Cardiac muscle cell (in vitro differentiated cells and primary cell): ENCODE measurements around the gene GAREM1. TPM values are rescaled to one million over a fixed set of nuclear protein-coding genes. Genes with fewer than 3 reads are reported as not detected.
A peak's percentile ranks its signal among the peaks of the same experiment; 100 is the strongest.
"Not testable (repeated sequence)": the region's sequence is repeated elsewhere in the genome, so short reads cannot be mapped to it uniquely, and the experiment has no call there.

Experiments
- DNase-seq, 2 donors: peaks; one replicate each; pipeline versions ENCODE4 v3.0.0 to v3.0.0-alpha.2; 2010 to 2017; ENCODE audit warnings: low read depth in 1 of 2, low spot score in 1 of 2
- H3K27ac ChIP-seq: fragments of 200-600 bp; sonication (generic); 2 replicates; pipeline ENCODE4 v1.5.1; 2016
- H3K27me3 ChIP-seq: fragments of 200-600 bp; sonication (generic); 2 replicates; pipeline ENCODE4 v1.6.0; 2016; ENCODE audit warnings: control low read depth
- H3K36me3 ChIP-seq: fragments of 200-600 bp; sonication (generic); 2 replicates; pipeline ENCODE4 v1.5.1; 2016; ENCODE audit warnings: control low read depth
- H3K4me1 ChIP-seq: fragments of 200-600 bp; sonication (generic); 2 replicates; pipeline ENCODE4 v1.8.1; 2017; ENCODE audit warnings: low read depth, mild to moderate bottlenecking, mixed run types
- H3K4me3 ChIP-seq: fragments of 200-600 bp; sonication (generic); 2 replicates; pipeline ENCODE4 v1.5.1; 2016; ENCODE audit warnings: mild to moderate bottlenecking
- H3K9me3 ChIP-seq: fragments of 200-600 bp; sonication (generic); 2 replicates; pipeline ENCODE4 v1.5.1; 2017; ENCODE audit warnings: low read depth, mild to moderate bottlenecking, control low read depth
- polyA plus RNA-seq: library from polyadenylated mRNA; unstranded; fragments of >200 nt; fragmentation: Nextera tagmentation; extraction: Ambion mirVana; gene quantifications from 2 replicates; pipeline ENCODE4 v1.2.1, GENCODE V29; 2016
- total RNA-seq: library from RNA; depleted of rRNA; stranded (reverse); fragments of >200 nt; gene quantifications from 2 replicates; pipeline ENCODE4 v1.2.3, GENCODE V29; 2016
- TF ChIP-seq, protein P1 (sequence below): IDR thresholded peaks from 2 replicates; pipeline ENCODE4 v1.5.1; 2012; ENCODE audit warnings: low read depth, mild to moderate bottlenecking, low read length

The GAREM1 gene
- total and polyA plus RNA-seq, 2 experiments from 2014 or later, result 14.2 to 17.3 TPM

DNA sequence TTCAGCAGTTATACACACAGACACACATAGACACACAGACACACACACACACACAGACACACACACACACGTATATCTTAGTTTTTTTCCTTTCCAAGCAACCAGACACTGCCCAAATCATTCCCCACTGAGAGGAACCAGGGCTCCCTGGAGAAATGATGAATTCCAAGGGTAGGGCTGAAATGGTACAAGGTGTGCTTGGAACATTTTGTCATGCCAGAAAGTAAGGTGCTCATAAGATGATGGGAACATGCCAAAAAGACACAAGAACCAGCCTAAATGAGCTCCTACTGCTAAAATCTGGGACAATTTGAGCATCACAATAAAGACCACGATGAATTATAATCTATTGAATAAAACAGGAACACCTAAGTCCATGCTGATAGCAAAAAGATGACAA lies 177.6 kb downstream of the GAREM1 start:
- H3K4me3 ChIP-seq, result no peak overlapping the region
- TF ChIP-seq, protein P1, sequence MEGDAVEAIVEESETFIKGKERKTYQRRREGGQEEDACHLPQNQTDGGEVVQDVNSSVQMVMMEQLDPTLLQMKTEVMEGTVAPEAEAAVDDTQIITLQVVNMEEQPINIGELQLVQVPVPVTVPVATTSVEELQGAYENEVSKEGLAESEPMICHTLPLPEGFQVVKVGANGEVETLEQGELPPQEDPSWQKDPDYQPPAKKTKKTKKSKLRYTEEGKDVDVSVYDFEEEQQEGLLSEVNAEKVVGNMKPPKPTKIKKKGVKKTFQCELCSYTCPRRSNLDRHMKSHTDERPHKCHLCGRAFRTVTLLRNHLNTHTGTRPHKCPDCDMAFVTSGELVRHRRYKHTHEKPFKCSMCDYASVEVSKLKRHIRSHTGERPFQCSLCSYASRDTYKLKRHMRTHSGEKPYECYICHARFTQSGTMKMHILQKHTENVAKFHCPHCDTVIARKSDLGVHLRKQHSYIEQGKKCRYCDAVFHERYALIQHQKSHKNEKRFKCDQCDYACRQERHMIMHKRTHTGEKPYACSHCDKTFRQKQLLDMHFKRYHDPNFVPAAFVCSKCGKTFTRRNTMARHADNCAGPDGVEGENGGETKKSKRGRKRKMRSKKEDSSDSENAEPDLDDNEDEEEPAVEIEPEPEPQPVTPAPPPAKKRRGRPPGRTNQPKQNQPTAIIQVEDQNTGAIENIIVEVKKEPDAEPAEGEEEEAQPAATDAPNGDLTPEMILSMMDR, result no peak
- H3K27ac ChIP-seq, result no peak overlapping the region
- H3K27me3 ChIP-seq, result no peaks in the 10 kb centered on the region
- H3K9me3 ChIP-seq, result no peaks in the 10 kb centered on the region
- no peak for DNase-seq
- no peaks in the 10 kb centered on the region for H3K4me1 ChIP-seq
- no peaks in the 10 kb centered on the region for H3K36me3 ChIP-seq

DNA sequence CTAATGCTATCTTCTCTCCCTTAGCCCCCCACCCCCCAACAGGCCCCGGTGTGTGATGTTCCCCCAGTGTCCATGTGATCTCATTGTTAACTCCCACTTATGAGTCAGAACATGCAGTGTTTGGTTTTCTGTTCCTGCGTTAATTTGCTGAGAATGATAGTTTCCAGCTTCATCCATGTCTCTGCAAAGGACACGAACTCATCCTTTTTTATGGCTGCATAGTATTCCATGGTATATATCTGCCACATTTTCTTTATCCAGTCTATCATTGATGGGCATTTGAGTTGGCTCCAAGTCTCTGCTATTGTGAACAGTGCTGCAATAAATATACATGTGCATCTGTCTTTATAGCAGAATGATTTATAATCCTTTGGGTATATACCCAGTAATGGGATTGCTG lies 179.1 kb downstream of the GAREM1 start:
- DNase-seq, H3K36me3 ChIP-seq, H3K27me3 ChIP-seq, H3K4me3 ChIP-seq, H3K27ac ChIP-seq, H3K4me1 ChIP-seq, H3K9me3 ChIP-seq: not testable (repeated sequence)

DNA sequence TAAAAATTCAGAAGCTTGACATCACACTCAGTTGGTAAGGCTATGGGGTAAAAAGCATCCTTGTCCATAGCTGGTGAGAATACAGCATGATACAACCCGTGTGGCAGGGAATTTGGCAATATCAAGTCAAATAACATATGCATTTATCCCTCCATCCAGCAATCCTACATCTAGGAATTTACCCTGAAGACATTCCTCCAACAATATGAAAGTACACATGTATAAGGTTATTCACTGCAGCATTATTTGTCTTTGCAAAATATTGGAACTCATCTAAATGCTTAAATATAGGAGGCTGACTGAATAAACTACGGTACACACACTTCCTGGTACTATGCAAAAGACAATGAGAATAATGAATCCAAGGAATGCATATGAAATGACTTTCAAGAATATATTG lies 179.9 kb downstream of the GAREM1 start:
- Histone ChIP-seq H3K4me3 (no peak overlapping the region), H3K9me3 (no peaks in the 10 kb centered on the region), H3K36me3 (peaks cover 7% of the 10 kb centered on the region), H3K27me3 (no peaks in the 10 kb centered on the region), H3K4me1 (no peaks in the 10 kb centered on the region), H3K27ac (no peak overlapping the region)
- DNase-seq, result no peak
- TF ChIP-seq, protein P1, result no peak

DNA sequence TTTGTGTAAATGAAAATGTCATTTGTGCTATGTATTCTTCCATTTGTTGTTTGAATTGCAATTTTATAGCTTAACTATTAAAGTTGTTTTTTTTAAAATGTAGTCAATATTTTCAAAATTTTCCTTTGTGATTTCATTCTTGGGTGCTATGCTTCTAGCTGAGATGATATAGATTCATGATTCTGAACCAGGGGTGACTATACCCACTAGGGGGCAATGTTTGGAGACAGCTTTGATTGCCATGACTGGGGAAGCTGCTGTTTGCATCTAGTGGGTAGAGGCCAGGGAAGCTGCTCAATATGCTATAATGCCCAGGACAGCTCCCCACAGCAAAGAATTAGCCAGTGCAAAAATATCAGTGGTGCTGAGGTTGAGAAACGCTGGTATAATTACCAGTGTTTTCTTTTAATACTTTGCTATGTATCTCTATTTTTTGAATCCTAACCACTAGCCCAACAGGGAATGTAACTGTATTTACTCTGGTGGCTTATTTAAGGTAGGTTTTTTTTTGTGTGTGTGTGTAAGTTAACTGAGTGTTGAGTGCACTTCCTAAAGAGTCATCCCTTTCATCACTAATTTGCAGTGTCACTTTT lies 181.1 kb downstream of the GAREM1 start:
- Histone ChIP-seq H3K27ac (no peak overlapping the region), H3K4me3 (no peak overlapping the region), H3K36me3 (peaks cover 7% of the 10 kb centered on the region), H3K9me3 (no peaks in the 10 kb centered on the region), H3K4me1 (no peaks in the 10 kb centered on the region), H3K27me3 (no peaks in the 10 kb centered on the region)
- TF ChIP-seq, protein P1, result peak; percentile 84
- DNase-seq, result peak; percentile 79 to 84

DNA sequence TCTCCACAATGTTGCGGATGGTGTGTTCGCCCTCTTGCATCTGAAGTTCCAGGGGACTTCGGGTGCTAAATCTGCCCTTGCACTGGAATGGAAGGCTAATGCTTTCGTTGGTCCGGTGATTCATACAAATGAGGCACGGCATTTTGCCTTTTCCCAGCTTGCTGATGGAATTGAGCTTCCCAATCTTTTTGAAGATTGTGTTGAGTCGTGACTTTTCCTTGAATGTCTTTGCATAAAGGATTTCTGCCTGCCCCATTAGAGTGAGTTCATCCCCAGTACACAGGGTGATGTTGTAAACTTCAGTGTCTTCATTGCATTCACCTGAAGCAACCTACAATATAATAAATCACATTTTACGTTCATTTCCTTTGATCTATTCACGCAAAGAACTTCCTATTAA lies 182.8 kb downstream of the GAREM1 start:
- H3K36me3 ChIP-seq, result peaks cover 7% of the 10 kb centered on the region
- H3K4me3 ChIP-seq, result no peak overlapping the region
- H3K27me3 ChIP-seq, result no peaks in the 10 kb centered on the region
- H3K9me3 ChIP-seq, result no peaks in the 10 kb centered on the region
- TF ChIP-seq, protein P1, result no peak
- no peaks in the 10 kb centered on the region for H3K4me1 ChIP-seq
- no peak for DNase-seq
- no peak overlapping the region for H3K27ac ChIP-seq

DNA sequence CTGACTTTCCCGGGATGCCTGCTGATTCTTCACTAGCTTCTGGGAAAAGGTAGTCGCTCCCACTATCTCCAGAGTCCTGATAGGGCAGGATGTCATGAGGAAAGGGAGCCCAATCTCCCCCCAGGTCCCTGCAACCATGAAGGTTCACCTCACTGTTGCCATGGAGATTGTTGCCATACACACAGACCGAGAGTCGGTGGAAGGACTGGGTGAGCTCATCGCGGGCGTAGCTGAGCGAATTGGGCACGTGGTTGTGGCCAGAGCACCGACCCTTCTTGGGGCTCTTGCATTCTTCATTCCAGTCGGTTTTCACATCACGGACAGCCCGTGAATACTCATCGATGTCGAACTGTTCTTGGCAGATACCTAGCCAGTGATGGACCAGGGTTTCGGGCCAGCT lies 183.4 kb downstream of the GAREM1 start:
- no peak for DNase-seq

More for the DNA sequence above, 183.4 kb downstream of the GAREM1 start:
- H3K27ac ChIP-seq, result no peak overlapping the region
- TF ChIP-seq, protein P1, result no peak
- no peaks in the 10 kb centered on the region for H3K9me3 ChIP-seq
- H3K4me3 ChIP-seq, result no peak overlapping the region
- H3K4me1 ChIP-seq, result no peaks in the 10 kb centered on the region
- H3K27me3 ChIP-seq, result no peaks in the 10 kb centered on the region
- peaks cover 7% of the 10 kb centered on the region for H3K36me3 ChIP-seq
